Embryonic facial prominence (tissue), 1 donor: ENCODE results near the gene DCBLD1.
"Not testable (repeated sequence)": the region's sequence is repeated elsewhere in the genome, so short reads cannot be mapped to it uniquely, and the experiment has no call there.

ENCODE experiments used
- DNase-seq: peaks from one replicate; pipeline ENCODE4 v3.0.0-alpha.2; 2016; ENCODE audit errors: extremely low spot score

Gene DCBLD1

DNA sequence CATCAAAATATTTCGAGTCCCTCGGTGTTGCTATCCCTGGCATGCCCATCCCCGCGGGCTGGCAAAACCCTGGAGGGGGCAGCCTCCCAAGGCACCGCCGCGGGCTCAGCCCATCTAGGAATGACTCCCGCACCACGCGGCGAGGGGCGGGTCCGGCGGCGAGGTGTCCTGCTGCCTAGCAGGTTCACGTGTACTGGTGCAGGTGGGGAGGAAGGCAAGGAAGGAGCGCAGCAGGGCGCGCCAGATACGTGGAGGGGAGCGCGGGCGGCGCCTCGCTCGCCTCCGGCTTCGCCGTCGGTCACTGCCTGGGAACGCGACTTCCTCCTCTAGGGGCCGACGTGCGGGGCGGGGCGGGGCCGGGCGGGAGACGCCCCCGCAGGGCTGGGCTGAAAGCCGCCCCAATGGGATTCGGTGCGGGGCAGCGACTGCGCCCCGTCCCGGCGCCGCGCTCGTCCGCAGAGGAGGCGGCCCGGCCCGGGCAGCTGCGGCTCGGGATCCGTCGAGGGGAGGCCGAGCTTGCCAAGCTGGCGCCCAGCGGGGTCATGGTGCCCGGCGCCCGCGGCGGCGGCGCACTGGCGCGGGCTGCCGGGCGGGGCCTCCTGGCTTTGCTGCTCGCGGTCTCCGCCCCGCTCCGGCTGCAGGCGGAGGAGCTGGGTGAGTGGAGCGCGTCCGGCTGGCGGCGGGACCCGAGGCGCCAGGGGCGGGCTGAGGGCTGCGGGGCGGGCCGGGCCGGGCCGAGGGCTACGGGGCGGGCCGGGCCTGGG is at the start of gene DCBLD1:
DCBLD1 (plus strand) TSS at position 435 of the 764 bp plus-strand sequence; CDS start at position 543, 108 bp downstream.
- DNase-seq: no peak

GRCh38 chr6:117440706-117441525 is 41.6 kb upstream of the DCBLD1 start:
- no peak for DNase-seq

GRCh38 chr6:117441824-117442264 is 40.6 kb upstream of the DCBLD1 start:
- no peak for DNase-seq

- DNase-seq: not testable (repeated sequence)
These were observed 40.2 kb upstream of the DCBLD1 start for GRCh38 chr6:117442313-117442712.

DNA sequence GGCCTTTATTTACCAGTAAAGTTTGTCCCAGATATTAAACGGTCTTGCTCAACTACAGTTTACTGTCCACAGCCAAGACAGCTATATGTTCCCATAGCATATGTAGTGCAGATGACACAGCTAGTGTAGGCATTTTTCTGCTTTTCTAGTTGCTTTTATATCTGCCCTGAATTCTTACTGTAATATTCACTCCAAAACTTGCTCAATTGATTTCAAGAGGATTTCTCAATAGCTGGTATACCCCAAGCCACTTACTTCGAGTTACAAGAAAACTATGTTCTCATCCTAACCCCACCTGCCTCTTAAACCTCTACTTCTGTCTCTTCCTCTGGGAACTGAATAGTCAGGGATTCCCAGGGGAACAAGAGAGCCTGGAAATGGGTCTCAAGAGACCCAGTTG is 37.9 kb upstream of the DCBLD1 start:
- no peak for DNase-seq

- DNase-seq: no peak
These were observed 35.6 kb upstream of the DCBLD1 start for GRCh38 chr6:117446861-117447260.

DNA sequence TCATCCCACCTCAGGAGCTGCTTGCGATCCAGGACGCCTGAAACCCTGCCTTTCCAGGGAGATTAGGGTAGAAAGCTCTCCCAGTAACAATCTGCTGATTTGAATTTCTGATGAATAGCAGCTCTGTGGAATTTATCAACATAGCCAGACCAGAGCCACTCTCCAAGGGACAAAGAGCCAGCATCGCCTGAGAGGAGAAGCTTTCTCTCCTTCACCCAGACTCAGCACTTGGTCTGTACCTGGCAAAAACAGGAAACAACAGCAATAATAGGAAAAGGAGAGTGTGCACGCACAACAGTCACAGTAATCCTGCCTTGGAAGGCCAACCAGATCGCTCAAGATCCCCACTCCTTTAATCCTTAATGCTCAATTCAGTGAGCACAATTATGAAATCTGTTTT is 34.5 kb upstream of the DCBLD1 start:
- no peak for DNase-seq

- DNase-seq: no peak
These were observed 33.6 kb upstream of the DCBLD1 start for GRCh38 chr6:117448732-117449485.

GRCh38 chr6:117449549-117450439 is 32.7 kb upstream of the DCBLD1 start:
- peak; percentile 61 for DNase-seq

DNA sequence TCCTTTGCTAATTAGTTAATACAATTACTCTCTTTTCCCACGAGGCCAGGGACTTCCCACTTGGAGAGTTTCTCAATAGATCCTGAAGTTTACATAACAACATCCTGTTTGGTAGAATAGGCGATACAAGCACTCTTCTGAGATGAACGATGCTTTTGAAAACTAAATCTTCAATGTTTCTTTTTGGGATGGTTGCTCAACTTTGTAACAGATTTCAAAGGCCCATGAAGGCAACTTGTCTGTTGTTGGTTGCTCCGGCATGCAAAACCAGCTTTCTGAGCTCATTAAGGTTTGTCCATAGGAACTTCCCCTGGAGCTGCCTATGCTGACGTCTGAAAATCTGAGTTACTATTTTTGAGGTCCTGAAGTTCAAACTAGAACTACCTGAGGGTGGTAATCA is 30.8 kb upstream of the DCBLD1 start:
- no peak for DNase-seq

DNA sequence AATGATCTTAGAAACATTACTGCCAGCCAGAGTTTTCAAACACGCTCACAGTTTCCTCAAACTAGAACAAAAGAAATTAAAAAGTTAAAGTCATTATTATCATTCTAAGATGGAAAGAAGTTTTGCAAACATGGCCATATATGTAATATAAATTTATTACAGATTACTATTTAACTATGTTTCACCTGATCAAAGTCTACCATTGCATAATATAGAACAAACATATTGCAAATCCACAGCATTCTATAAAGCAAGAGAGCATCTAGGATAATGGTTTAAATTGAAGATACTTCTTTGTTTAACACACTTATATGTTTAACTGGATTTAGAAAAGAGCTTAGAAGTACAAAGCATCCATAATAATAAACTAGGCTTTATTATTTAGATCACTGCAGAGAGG is 26.2 kb upstream of the DCBLD1 start:
- DNase-seq: no peak

GRCh38 chr6:117456998-117457397 is 25.5 kb upstream of the DCBLD1 start:
- DNase-seq: no peak

- DNase-seq: no peak
These were observed 23.1 kb upstream of the DCBLD1 start for GRCh38 chr6:117459204-117459944.

- DNase-seq: no peak
These were observed 18.5 kb upstream of the DCBLD1 start for GRCh38 chr6:117463762-117464665.

- DNase-seq: no peak
These were observed 17.8 kb upstream of the DCBLD1 start for GRCh38 chr6:117464700-117465099.

DNA sequence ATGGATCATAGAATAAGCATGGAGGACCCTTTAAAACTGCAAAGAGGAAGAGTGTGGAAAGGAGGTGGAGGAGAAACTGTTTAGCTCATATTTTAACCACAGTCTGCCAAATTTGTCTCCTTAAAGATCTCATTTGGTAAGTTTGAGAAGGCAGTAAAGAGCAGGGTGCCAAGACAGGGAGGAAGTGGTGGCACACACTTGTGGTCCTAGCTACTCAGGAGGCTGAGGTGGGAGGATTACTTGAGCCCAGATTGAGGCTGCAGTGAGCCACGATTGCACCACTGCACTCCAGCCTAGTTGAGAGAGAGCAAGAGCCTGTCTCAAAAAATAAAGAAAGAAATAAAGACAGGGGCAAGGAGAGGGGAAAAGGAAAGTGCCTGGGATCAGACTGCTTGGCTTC is 16.8 kb upstream of the DCBLD1 start:
- DNase-seq: no peak

GRCh38 chr6:117467876-117468275 is 14.6 kb upstream of the DCBLD1 start:
- no peak for DNase-seq

DNA sequence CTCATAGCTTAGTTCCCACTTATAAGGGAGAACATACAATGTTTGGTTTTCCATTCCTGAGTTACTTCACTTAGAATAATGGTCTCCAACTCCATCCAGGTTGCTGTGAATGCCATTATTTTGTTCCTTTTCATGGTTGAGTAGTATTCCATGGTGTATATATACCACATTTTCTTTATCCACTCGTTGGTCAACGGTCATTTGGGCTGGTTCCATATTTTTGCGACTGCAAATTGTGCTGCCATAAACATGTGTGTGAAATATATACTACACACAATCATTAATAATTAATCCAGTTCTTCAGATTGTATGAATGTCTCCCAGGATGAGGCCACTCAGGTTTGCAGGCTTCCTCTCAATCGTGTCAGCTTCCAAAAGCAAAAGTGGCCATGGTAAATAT is 13.9 kb upstream of the DCBLD1 start:
- not testable (repeated sequence) for DNase-seq

GRCh38 chr6:117469356-117469755 is 13.1 kb upstream of the DCBLD1 start:
- DNase-seq: no peak
